ENCODE data around the gene KLHL20. TPM values are rescaled to one million over a fixed set of nuclear protein-coding genes. Genes with fewer than 3 reads are reported as not detected.

Gene KLHL20
- total RNA-seq (2022; extraction: Qiagen RNA extraction) = 11.3 to 14.5 TPM (median 13.7 TPM) in 5 replicates

GRCh38 chr1:173714759-173715537, at the start of gene KLHL20:
Gene KLHL20 (plus strand): TSS chr1:173714981. CDS start chr1:173716044, 1,063 bp downstream.

GRCh38 chr1:173669491-173669941, 45.3 kb upstream of the KLHL20 start, which contains the start of gene ANKRD45:
Gene ANKRD45 (minus strand): TSS chr1:173669851. CDS start chr1:173659418, 10,433 bp downstream.

GRCh38 chr1:173824315-173825081, 109.7 kb downstream of the KLHL20 start, which contains the start of the genes CENPL and DARS2:
Gene CENPL (minus strand): TSS chr1:173824883. CDS start chr1:173811299, 13,584 bp downstream.
Gene DARS2 (plus strand): TSS chr1:173824673. CDS start chr1:173825230, 557 bp downstream.

Other genes starting within 250 kb of the KLHL20 start
- 297 to 355 TPM (median 305 TPM) in 5 replicates for gene PRDX6, start 237.6 kb upstream of the KLHL20 start, total RNA-seq (2022; extraction: Qiagen RNA extraction)
- gene SLC9C2, start 111.9 kb upstream of the KLHL20 start, total RNA-seq (2022; extraction: Qiagen RNA extraction) = not detected in 5 replicates
- not detected in 5 replicates for gene TEX50, start 79.6 kb upstream of the KLHL20 start, total RNA-seq (2022; extraction: Qiagen RNA extraction)
- gene ANKRD45, start 45.1 kb upstream of the KLHL20 start, total RNA-seq (2022; extraction: Qiagen RNA extraction) = 0.11 to 0.19 TPM (median 0.16 TPM) in 4 of 5 replicates, not detected in the other
- gene DARS2, start 109.7 kb downstream of the KLHL20 start, total RNA-seq (2022; extraction: Qiagen RNA extraction) = 40.9 to 48.4 TPM (median 44.1 TPM) in 5 replicates
- 12.6 to 16.0 TPM (median 14.1 TPM) in 5 replicates for gene CENPL, start 109.9 kb downstream of the KLHL20 start, total RNA-seq (2022; extraction: Qiagen RNA extraction)
- gene GAS5, start 153.0 kb downstream of the KLHL20 start, total RNA-seq (2022; extraction: Qiagen RNA extraction) = 228 to 311 TPM (median 240 TPM) in 5 replicates
- 0.90 to 2.3 TPM (median 1.9 TPM) in 5 replicates for gene ZBTB37, start 153.4 kb downstream of the KLHL20 start, total RNA-seq (2022; extraction: Qiagen RNA extraction)
- gene SERPINC1, start 202.3 kb downstream of the KLHL20 start, total RNA-seq (2022; extraction: Qiagen RNA extraction) = 0.06 to 0.16 TPM (median 0.13 TPM) in 4 of 5 replicates, not detected in the other